GM18519 (cell line): ENCODE results near the gene TMEM119.
"Not testable (repeated sequence)": the region's sequence is repeated elsewhere in the genome, so short reads cannot be mapped to it uniquely, and the experiment has no call there.

ENCODE experiments used
- ATAC-seq: cut with Tn5 transposase; IDR thresholded peaks from one replicate; pipeline ENCODE4 v1.9.1; 2021; ENCODE audit warnings: mild to moderate bottlenecking, moderate library complexity; ENCODE audit not compliant: unreplicated experiment, low FRiP score

Gene TMEM119

GRCh38 chr12:108570743-108571608 lies 26.9 kb downstream of the TMEM119 start:
- ATAC-seq = no peak

DNA sequence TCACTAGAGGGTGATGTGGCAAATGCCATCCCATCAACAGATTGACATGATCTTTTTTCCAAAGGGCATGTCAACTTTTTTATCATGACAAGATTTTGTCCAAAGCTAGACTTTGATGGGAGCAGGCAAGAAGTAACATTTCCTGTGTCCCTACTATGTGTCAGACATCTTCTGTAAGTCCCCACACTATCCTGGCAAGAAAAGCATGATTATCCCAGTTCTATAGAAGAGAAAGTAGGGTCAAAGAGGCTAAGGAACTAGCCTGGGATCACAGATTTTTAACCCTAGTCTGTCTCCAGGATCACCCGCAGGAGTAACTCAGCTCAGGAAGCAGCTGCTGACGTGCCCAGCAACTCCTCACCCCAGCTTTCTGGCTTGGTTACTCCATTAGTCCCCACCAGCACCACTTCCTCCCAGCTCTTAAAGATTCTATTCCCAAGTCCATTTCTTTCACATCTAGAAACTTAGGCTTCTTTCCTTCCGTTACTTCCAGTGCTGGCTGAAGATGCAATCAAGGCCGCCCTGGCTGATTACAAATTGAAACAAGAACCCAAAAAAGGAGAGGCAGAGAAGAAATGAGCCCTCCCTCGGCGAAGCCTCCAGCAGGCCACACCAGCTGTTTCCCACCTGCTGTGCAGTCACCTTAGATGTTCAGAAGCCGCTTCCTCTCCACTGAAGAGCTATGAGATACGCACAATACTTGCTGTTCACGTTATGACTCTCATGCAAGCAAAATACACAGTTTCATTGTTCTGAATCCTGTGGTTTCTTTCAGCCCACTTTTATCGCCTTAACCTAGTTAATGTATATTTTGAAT lies 29.3 kb downstream of the TMEM119 start:
- ATAC-seq = peak; percentile 67

DNA sequence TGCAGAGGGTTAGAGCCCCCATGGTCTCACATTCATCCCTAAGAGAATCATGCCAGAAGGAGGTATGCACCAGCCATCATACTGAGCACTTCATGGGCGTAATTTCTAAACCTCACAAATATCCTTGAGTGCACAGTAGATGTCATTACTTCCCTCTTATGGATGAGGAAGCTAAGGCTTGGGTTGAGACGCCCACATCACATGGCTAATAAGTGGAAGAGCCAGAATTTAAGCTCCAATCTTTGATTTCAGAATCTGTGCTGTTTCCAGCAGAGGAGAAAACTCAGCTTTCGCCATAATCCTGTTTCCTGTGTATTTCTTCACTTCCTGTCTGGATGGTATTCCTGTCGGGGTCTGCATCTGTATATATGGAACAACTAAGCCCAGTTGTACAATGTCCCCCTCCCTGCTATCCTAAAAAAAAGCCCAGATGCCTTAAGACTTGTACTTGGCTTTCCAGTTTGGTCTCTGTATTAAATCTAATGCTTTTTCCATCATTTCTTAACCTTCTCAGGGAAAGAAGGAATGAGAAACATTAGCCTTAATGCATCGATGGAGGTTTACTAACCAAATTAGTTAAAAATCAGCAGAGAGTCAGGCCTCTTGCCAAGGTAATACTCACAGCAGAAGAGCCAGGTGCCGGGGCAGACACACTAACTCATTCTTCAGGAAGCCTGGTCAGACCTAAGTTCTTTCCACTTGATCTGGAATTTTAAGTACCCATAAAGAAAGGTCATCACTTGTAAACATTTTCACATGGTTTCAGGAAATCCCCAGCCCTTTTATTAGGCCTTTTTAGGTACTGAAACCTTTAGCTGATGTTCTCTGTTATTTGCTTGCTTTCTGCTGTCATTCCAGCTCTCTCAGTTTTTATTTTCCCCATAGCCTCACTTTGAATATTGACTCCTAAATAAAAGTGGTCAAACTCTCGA lies 30.2 kb downstream of the TMEM119 start:
- ATAC-seq = no peak

- no peak for ATAC-seq
These were observed 31.4 kb downstream of the TMEM119 start for GRCh38 chr12:108566452-108566851.

DNA sequence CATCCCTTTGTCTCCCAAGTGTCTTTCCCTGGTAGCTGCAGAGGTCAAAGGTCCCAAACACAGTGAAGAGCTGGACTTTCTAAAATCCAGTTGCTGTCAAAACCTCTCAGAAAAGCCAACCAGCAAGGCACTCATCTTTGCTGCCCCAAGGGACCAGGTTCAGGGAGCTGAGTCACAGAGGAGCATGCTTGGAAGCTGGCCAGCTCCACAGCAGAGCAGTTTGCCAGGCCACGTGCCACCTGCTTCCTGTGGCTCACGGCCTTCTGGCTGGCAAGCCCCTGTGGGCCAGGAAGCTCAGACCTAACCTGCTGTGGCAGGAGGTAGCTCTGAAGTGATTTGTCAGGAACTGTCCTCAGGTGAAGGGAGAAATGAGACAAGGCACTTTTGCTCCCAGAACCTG lies 31.9 kb downstream of the TMEM119 start:
- ATAC-seq = no peak

- no peak for ATAC-seq
These were observed 32.7 kb downstream of the TMEM119 start for GRCh38 chr12:108565146-108565545.

- no peak for ATAC-seq
These were observed 33.2 kb downstream of the TMEM119 start for GRCh38 chr12:108564724-108565123.

GRCh38 chr12:108563804-108564151 lies 34.1 kb downstream of the TMEM119 start:
- ATAC-seq = no peak

- ATAC-seq = no peak
These were observed 34.6 kb downstream of the TMEM119 start for GRCh38 chr12:108563136-108563803.

DNA sequence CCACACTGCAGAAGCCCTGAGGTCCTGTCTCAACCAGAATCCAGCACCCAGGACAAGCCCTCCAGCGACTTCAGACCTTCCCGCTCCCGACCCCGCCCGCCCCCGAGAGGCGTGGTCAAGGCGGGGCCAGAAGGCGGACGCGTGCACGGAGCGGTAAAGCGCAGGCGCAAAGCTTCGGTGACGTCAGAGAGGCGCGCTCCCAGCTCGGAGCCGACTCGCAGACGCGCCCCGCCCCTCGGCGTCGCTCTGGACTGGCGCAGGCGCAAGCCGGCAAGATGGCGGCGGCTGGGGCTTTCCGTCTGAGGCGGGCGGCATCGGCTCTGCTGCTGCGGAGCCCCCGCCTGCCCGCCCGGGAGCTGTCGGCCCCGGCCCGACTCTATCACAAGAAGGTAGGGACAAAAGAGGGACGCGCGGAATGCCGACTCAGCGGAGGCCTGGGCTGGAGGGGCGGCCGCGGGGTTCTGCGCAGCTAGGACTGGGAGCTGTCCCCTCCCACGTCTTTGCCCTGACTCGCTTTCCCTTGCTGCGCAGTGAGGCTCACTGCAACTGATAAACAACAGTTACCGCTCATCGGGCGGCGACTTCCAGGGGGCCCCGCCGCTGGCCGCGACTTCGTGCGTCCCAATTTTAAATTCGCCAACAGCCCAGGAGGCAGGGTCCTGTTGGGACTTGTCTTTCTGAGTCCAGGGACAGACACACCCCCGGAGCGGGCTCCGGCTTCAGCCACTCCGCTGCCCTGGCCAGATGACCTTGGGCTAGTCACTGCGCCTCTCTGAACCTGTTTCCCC lies 35.3 kb downstream of the TMEM119 start, which contains the start of gene ISCU:
Gene ISCU, plus strand, starts transcription at position 249 of the 788 bp plus-strand sequence. Its CDS starts 27 bp downstream, at position 276.
- peak; percentile 50 for ATAC-seq

DNA sequence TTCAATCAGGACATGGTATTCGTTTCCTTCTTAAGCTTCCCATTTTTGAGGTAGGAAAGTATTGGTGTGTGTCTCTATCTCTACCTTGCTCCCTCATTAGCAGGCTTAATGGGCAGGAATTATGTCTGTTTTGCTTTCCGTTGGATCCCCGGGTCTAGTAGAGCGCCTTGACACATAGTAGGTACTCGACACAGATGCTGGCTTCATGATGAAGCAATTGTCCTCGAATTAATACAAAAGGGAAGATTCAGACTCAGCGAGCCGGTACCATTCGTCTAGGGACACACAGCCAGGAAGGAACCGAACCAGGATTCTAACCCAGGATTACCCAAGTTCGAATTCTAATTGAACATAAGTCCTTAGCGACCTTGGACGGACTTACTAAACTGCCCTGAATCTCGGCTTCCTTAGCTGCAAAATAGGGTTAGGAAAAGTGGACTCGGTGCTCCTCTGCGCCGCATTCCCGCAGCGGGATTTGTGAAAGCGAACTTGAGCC lies 36.0 kb downstream of the TMEM119 start:
- ATAC-seq = no peak

DNA sequence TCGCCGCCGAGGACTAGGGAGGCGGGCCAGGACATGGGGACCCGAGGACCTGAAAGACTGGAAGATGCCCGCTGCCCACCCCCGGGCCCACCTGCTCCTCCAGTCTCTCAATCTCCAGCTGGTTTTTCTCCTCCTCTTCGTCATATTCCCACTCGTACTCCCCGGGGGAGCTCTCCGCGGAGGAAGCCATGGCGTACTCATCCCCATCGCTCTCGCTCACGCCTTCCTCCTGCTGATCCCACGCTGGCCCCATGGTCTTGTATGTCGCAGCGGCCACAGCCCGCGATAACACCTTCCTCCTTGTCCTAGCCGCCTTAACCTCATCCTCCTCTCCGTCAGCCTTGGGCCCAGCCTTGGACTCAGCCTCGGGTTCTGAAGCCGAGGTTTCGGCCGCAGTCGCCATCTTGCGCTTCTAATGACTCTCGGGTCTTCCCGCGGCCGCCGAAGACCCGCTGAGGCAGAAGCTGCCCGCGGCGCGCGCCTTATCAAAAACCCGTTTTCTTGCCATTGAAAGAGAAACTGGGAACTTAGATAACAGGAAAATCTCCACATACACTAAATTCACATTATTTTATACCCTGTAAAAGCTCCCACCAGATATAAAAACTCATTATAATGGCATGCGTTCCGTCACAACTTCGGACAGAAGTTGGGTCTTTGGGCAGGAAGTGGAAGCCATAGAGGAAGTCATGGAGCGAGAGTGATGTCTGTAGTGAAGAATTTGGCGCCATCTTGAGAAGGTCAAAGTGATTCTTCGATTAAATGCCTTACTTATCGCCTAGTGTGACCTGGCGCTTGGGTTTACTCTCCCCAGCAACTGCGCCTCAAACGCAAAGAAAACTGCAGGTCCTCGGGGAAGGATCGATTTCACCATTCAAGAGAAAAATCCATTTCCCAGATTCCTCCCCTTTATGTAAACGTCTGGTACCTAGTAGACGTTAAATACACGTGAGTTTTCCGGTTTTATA lies 36.8 kb downstream of the TMEM119 start, which contains the start of gene SART3:
Gene SART3, minus strand, starts transcription at position 422 of the 968 bp plus-strand sequence. Its CDS starts 19 bp downstream, at position 403.
- peak; percentile 31 for ATAC-seq

DNA sequence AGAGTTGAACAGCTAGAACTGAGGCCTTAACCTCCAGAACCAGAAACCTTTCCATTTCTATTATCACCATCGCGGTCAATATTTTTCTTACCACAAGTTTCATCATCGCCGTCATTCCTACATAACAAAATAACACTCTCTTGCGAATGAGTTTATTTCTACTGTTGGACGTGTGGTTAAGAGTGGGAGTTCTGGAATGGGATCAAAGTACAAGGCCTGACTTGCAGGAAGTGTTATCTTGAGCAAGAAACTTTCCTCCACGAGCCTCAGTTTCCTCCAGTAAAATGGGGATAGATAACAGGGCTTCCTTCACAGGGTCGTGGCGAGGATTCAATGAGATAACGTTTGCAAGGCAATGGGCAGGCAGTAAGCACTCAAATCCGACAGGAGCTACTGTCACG lies 37.6 kb downstream of the TMEM119 start:
- ATAC-seq = no peak

DNA sequence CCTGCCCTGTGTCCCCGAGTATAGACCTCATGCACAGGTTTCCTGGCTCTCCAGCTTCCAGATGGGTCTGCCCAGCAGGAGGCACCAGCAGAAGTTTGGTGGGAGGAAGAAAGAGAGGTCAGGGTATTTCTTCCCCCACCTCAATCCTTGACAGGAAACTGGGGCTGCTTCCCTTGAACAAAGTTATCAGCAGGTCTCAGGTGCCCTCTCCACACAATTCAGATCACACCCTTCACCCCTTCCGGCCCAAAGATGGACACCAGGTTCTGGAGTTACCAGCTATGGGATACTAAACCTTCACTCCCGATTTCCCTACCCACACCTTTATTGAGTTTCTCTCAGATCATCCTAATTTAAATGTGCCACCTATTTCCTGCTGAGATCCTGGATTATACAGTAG lies 38.1 kb downstream of the TMEM119 start:
- no peak for ATAC-seq

GRCh38 chr12:108559007-108559655 lies 38.8 kb downstream of the TMEM119 start:
- ATAC-seq = no peak

GRCh38 chr12:108555383-108555782 lies 42.5 kb downstream of the TMEM119 start:
- not testable (repeated sequence) for ATAC-seq

DNA sequence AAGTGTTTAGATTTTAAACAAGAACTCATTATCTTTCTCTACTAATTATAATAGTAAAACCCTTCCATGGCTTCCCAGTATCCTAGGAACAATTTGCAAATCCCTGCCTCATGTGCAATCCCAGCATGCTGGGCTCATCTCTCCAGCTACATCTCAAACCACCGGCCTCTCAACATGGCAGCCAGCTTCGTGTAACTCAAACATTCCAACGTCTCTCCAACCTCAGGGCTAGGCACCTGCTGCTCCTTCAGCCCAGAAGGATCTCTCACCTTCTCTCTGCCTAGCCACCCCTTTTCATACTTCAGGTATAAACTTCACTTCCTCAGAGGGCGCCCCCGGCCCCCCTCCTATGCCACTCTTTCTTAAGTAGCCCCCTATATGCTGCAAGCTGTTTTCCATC lies 44.1 kb downstream of the TMEM119 start:
- ATAC-seq = no peak
